HFFc6 (cell line): ENCODE measurements around the gene COL23A1. TPM values are rescaled to one million over a fixed set of nuclear protein-coding genes. Genes with fewer than 3 reads are reported as not detected.

Source experiments
- DNase-seq: peaks from one replicate; pipeline ENCODE4 v3.0.0-alpha.2; 2018
- H3K27ac Mint-ChIP-seq: 2 replicates; pipeline ENCODE4 v1.8.0; 2020; ENCODE audit warnings: mild to moderate bottlenecking, mixed read lengths
- H3K27me3 Mint-ChIP-seq: 2 replicates; pipeline ENCODE4 v1.8.0; 2021; ENCODE audit warnings: mild to moderate bottlenecking, moderate library complexity, mixed read lengths; ENCODE audit not compliant: insufficient read depth
- H3K36me3 Mint-ChIP-seq: 2 replicates; pipeline ENCODE4 v1.8.0; 2021; ENCODE audit warnings: low read depth, mixed read lengths
- H3K4me1 Mint-ChIP-seq: 2 replicates; pipeline ENCODE4 v1.8.0; 2020; ENCODE audit warnings: low read depth, mixed read lengths
- H3K4me3 Mint-ChIP-seq: 2 replicates; pipeline ENCODE4 v1.8.0; 2020; ENCODE audit warnings: mild to moderate bottlenecking, moderate library complexity, mixed read lengths
- H3K9me3 Mint-ChIP-seq: 2 replicates; pipeline ENCODE4 v1.8.0; 2020; ENCODE audit warnings: mild to moderate bottlenecking, mixed read lengths
- total RNA-seq, 6 experiments: library from RNA; stranded (reverse); fragmentation: NEBNext Ultra II Directional; extraction: Animal tissue kit (Norgen Biotek cat#: 25700); gene quantifications; 2 replicates in 1 of 6; 3 replicates in 5 of 6; pipeline ENCODE4 v1.2.3, GENCODE V29; 2021
- TF ChIP-seq, protein P1 (sequence below): fragments of 200-600 bp; sonication (generic); IDR thresholded peaks from 2 replicates; pipeline ENCODE4 v1.5.0; 2021; ENCODE audit warnings: antibody characterized with exemption, mild to moderate bottlenecking

The COL23A1 gene
- total RNA-seq, 6 experiments from 2014 or later = not detected

DNA sequence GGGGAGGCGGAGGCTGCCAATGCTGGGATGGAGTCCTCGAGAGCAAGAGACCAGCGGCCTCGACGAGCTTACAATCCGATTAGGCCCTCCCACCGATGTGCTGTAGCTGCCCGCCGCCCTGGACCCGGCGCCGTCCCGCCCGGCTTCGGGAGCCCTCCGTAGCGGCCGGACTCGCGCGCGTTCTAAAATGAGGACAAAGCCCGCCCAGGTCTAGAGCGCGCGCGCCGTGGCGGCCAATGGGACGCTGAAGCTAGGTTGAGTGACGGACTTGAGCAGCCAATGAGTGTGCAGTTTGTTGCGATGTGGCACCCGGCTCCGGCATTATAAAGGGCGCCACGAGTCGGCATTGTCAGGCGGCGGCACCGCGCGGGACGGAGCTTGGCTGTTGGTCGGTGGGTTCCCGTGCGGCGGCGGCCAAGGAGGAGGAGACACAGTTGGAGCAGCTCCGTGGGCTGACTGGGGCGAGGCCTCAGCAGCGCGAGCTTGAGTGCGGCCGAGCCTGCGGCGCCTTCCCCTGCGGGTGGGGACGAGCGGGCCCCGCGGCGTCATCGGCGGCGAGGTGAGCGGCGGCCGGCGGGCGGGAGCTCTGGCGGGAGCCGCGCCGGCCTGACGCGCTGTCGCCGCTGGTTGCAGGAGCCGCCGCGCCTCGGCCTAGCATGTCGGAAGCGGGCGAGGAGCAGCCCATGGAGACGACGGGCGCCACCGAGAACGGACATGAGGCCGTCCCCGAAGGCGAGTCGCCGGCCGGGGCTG, 385.8 kb downstream of the COL23A1 start, which contains the start of gene HNRNPAB:
Gene HNRNPAB (plus strand): TSS at position 352 of the 753 bp plus-strand sequence. CDS start 305 bp downstream, at position 657.
- Mint-ChIP-seq H3K9me3 (peaks cover 4% of the 10 kb centered on the region), H3K4me3 (peak within 1 kb of the TSS; percentile 96), H3K36me3 (peaks cover 30% of the 10 kb centered on the region), H3K27me3 (peaks cover 8% of the 10 kb centered on the region), H3K27ac (peak within 1 kb of the TSS; percentile 97), H3K4me1 (peaks cover 36% of the 10 kb centered on the region)
- peak; percentile 94 for DNase-seq
- TF ChIP-seq, protein P1, sequence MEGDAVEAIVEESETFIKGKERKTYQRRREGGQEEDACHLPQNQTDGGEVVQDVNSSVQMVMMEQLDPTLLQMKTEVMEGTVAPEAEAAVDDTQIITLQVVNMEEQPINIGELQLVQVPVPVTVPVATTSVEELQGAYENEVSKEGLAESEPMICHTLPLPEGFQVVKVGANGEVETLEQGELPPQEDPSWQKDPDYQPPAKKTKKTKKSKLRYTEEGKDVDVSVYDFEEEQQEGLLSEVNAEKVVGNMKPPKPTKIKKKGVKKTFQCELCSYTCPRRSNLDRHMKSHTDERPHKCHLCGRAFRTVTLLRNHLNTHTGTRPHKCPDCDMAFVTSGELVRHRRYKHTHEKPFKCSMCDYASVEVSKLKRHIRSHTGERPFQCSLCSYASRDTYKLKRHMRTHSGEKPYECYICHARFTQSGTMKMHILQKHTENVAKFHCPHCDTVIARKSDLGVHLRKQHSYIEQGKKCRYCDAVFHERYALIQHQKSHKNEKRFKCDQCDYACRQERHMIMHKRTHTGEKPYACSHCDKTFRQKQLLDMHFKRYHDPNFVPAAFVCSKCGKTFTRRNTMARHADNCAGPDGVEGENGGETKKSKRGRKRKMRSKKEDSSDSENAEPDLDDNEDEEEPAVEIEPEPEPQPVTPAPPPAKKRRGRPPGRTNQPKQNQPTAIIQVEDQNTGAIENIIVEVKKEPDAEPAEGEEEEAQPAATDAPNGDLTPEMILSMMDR = no peak

GRCh38 chr5:178203670-178204181, 386.5 kb downstream of the COL23A1 start:
- Mint-ChIP-seq H3K36me3 (peaks cover 29% of the 10 kb centered on the region), H3K27ac (peak overlapping the region; percentile 97), H3K4me1 (peaks cover 36% of the 10 kb centered on the region), H3K4me3 (peak overlapping the region; percentile 96), H3K9me3 (peaks cover 4% of the 10 kb centered on the region), H3K27me3 (peaks cover 7% of the 10 kb centered on the region)
- DNase-seq = no peak
- TF ChIP-seq, protein P1 = no peak

- Mint-ChIP-seq H3K4me3 (peak overlapping the region; percentile 42; the same call in 1 of the 2 replicates), H3K4me1 (peaks cover 28% of the 10 kb centered on the region)
These were observed 387.7 kb downstream of the COL23A1 start for GRCh38 chr5:178202541-178202940.

DNA sequence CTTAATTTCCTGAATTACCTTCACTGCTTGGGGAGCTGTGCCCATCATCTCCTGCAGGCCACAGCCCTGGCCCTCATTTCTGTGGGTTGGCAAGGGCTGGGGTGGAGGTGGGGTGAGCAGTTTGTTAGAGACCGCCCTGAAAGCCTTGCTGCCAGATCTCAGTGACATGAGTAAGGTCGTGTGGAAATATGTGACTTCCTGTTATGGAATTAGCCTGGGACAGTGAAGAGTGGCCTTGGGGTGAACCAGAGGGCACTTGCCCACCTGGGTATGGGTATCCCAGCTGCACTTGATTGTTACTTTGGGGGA, 388.3 kb downstream of the COL23A1 start:
- TF ChIP-seq, protein P1 = no peak
- H3K36me3 Mint-ChIP-seq = peaks cover 15% of the 10 kb centered on the region
- H3K4me1 Mint-ChIP-seq = peaks cover 22% of the 10 kb centered on the region
- H3K27me3 Mint-ChIP-seq = peaks cover 9% of the 10 kb centered on the region
- H3K4me3 Mint-ChIP-seq = no peak overlapping the region
- H3K27ac Mint-ChIP-seq = 0 out of 2 replicates have a peak overlapping the region, but pooled peaks have one; percentile 1
- H3K9me3 Mint-ChIP-seq = peaks cover 4% of the 10 kb centered on the region
- DNase-seq = no peak

More at GRCh38 chr5:178202541-178202940, 387.7 kb downstream of the COL23A1 start:
- TF ChIP-seq, protein P1 = no peak
- Mint-ChIP-seq H3K27me3 (peaks cover 9% of the 10 kb centered on the region), H3K27ac (no peak overlapping the region), H3K9me3 (peaks cover 4% of the 10 kb centered on the region), H3K36me3 (peaks cover 21% of the 10 kb centered on the region)
- DNase-seq = no peak

- Mint-ChIP-seq H3K36me3 (peaks cover 10% of the 10 kb centered on the region), H3K4me3 (no peak overlapping the region), H3K4me1 (peaks cover 17% of the 10 kb centered on the region), H3K27ac (no peak overlapping the region), H3K9me3 (peaks cover 4% of the 10 kb centered on the region), H3K27me3 (peaks cover 10% of the 10 kb centered on the region)
- TF ChIP-seq, protein P1 = no peak
- peak; percentile 31 for DNase-seq
These were observed 388.8 kb downstream of the COL23A1 start for GRCh38 chr5:178201221-178201926.
